Measurements from ENCODE around the gene SNRNP35.
A peak's percentile ranks its signal among the peaks of the same experiment; 100 is the strongest.
"Not testable (repeated sequence)": the region's sequence is repeated elsewhere in the genome, so short reads cannot be mapped to it uniquely, and the experiment has no call there.

SNRNP35 gene

GRCh38 chr12:123457980-123458779 lies at the start of gene SNRNP35:
Gene SNRNP35 (plus strand): TSS chr12:123458139. CDS start chr12:123465541, 7,402 bp downstream.
- no peak for TF ChIP-seq CTCF (IDR thresholded peaks at IDR 0.05; ENCODE audit: low read depth, low read length)
- peak within 1 kb of the TSS; percentile 87 to 90 for H3K4me3 ChIP-seq (replicated peaks in 1 of 2; ENCODE audit: low read depth in 2 of 2, low read length in 2 of 2)
- peak; percentile 91 to 92 for DNase-seq (ENCODE audit: low read depth in 2 of 2)

DNA sequence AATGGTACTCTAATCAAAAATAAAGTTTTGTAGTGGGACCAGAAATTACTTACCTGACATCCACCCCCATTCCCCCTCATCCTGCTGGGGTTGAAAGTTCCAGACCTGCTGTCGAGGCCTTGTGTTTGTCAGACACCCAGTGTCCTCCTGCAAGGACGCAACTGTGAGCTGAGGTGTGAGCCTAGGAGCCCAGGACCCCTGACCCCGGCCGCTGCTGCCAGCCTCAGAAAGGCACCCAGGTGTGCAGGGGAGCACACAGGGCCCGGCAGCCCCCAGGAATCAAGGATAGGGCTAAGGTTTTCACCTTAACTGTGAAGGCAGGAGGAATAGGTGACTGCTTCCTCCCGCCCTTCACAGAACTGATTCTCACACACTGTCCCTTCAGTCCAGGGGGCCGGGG lies 49.3 kb upstream of the SNRNP35 start:
- not testable (repeated sequence) for H3K4me3 ChIP-seq (replicated peaks in 1 of 2; ENCODE audit: low read depth in 2 of 2, low read length in 2 of 2); DNase-seq (ENCODE audit: low read depth in 2 of 2)

GRCh38 chr12:123409284-123410040 lies 48.5 kb upstream of the SNRNP35 start:
- not testable (repeated sequence) for H3K4me3 ChIP-seq (replicated peaks in 1 of 2; ENCODE audit: low read depth in 2 of 2, low read length in 2 of 2); DNase-seq (ENCODE audit: low read depth in 2 of 2)

GRCh38 chr12:123410041-123410412 lies 47.9 kb upstream of the SNRNP35 start:
- no peak overlapping the region for H3K4me3 ChIP-seq (replicated peaks in 1 of 2; ENCODE audit: low read depth in 2 of 2, low read length in 2 of 2)
- DNase-seq (ENCODE audit: low read depth in 2 of 2) = no peak
- no peak for TF ChIP-seq CTCF (IDR thresholded peaks at IDR 0.05; ENCODE audit: low read depth, low read length)

DNA sequence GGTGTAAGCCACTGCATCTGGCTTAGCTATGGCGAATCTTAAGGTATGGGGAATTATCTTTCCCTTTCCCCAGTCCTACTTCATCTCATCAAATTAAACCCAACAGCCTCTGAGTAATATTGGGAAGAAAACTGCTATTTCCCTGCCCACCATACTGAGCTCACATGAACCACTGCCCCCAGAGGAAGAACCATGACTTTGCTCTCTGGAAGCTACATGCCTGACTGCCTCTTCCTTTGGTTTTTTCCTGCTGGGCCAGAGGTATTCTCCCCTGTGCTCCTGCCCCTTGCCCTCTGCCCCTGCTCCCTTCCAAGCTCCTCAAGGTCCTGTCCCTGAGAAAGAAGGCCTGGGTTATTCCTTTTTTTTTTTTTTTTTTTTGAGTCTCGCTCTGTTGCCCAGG lies 36.6 kb upstream of the SNRNP35 start:
- TF ChIP-seq CTCF (IDR thresholded peaks at IDR 0.05; ENCODE audit: low read depth, low read length) = no peak
- DNase-seq (ENCODE audit: low read depth in 2 of 2) = no peak
- H3K4me3 ChIP-seq (replicated peaks in 1 of 2; ENCODE audit: low read depth in 2 of 2, low read length in 2 of 2) = no peak overlapping the region

- no peak for TF ChIP-seq CTCF (IDR thresholded peaks at IDR 0.05; ENCODE audit: low read depth, low read length)
- no peak overlapping the region for H3K4me3 ChIP-seq (replicated peaks in 1 of 2; ENCODE audit: low read depth in 2 of 2, low read length in 2 of 2)
- DNase-seq (ENCODE audit: low read depth in 2 of 2) = no peak
These were observed 30.7 kb upstream of the SNRNP35 start for GRCh38 chr12:123427036-123427769.

DNA sequence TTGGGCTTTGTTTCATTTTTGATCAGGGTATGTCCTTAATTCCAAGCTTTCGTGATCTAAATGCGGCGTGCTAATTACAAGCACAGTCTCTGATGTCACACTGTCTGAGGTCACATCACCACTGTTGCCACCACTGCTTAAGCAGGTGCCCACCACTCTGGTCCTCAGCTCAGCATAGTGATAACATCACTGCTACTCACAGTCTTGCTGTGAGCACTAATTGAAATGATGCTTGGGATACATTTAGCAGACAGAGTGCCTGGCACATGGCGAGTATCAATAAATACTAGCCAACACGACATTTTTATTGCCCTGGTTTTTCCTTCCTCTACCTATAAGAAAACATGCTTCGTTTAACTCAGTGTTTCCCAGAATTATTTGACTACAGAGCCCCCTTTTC lies 29.3 kb upstream of the SNRNP35 start:
- DNase-seq (ENCODE audit: low read depth in 2 of 2) = no peak
- H3K4me3 ChIP-seq (replicated peaks in 1 of 2; ENCODE audit: low read depth in 2 of 2, low read length in 2 of 2) = no peak overlapping the region

GRCh38 chr12:123429101-123429500 lies 28.8 kb upstream of the SNRNP35 start:
- not testable (repeated sequence) for DNase-seq (ENCODE audit: low read depth in 2 of 2)

More for the DNA sequence above, 29.3 kb upstream of the SNRNP35 start:
- TF ChIP-seq CTCF (IDR thresholded peaks at IDR 0.05; ENCODE audit: low read depth, low read length) = no peak

GRCh38 chr12:123431951-123432817 lies 25.8 kb upstream of the SNRNP35 start:
- not testable (repeated sequence) for DNase-seq (ENCODE audit: low read depth in 2 of 2); H3K4me3 ChIP-seq (replicated peaks in 1 of 2; ENCODE audit: low read depth in 2 of 2, low read length in 2 of 2)

More at GRCh38 chr12:123429101-123429500, 28.8 kb upstream of the SNRNP35 start:
- not testable (repeated sequence) for H3K4me3 ChIP-seq (replicated peaks in 1 of 2; ENCODE audit: low read depth in 2 of 2, low read length in 2 of 2)
